Measurements from ENCODE around the gene SELP. TPM values are rescaled to one million over a fixed set of nuclear protein-coding genes. Genes with fewer than 3 reads are reported as not detected.

SELP gene
- total RNA-seq, 2 donors from 2014 or later: 9.3 to 43.2 TPM

- TF ChIP-seq CTCF (IDR thresholded peaks at IDR 0.05): no peak
- no peak for ATAC-seq (ENCODE audit: insufficient number of reproducible peaks, low FRiP score, low read depth)
- Histone ChIP-seq H3K4me1 (ENCODE audit: control insufficient read depth in 1 of 2, low read depth in 2 of 2) (no peaks in the 10 kb centered on the region), H3K36me3 (no peaks in the 10 kb centered on the region), H3K27ac (no peak overlapping the region), H3K9me3 (no peaks in the 10 kb centered on the region), H3K4me3 (no peak overlapping the region), H3K27me3 (replicated peaks; ENCODE audit: insufficient read depth) (no peaks in the 10 kb centered on the region)
- DNase-seq (ENCODE audit: low spot score): no peak
These were observed 17.6 kb upstream of the SELP start for GRCh38 chr1:169647512-169647911.

GRCh38 chr1:169644297-169644696 is 14.4 kb upstream of the SELP start:
- H3K36me3 ChIP-seq: no peaks in the 10 kb centered on the region
- H3K9me3 ChIP-seq: no peaks in the 10 kb centered on the region
- ATAC-seq (ENCODE audit: insufficient number of reproducible peaks, low FRiP score, low read depth): no peak
- no peak overlapping the region for H3K4me3 ChIP-seq
- no peaks in the 10 kb centered on the region for H3K4me1 ChIP-seq (ENCODE audit: control insufficient read depth in 1 of 2, low read depth in 2 of 2)
- no peak for DNase-seq (ENCODE audit: low spot score)
- no peak overlapping the region for H3K27ac ChIP-seq
- no peaks in the 10 kb centered on the region for H3K27me3 ChIP-seq (replicated peaks; ENCODE audit: insufficient read depth)
- TF ChIP-seq CTCF (IDR thresholded peaks at IDR 0.05): no peak

GRCh38 chr1:169634877-169635276 is 5.0 kb upstream of the SELP start:
- peaks cover 28% of the 10 kb centered on the region for H3K9me3 ChIP-seq
- DNase-seq (ENCODE audit: low spot score) (no peak), ATAC-seq (ENCODE audit: insufficient number of reproducible peaks, low FRiP score, low read depth) (no peak)
- H3K27ac ChIP-seq: no peak overlapping the region
- H3K4me3 ChIP-seq: no peak overlapping the region
- H3K4me1 ChIP-seq (ENCODE audit: control insufficient read depth in 1 of 2, low read depth in 2 of 2): no peaks in the 10 kb centered on the region
- H3K27me3 ChIP-seq (replicated peaks; ENCODE audit: insufficient read depth): no peaks in the 10 kb centered on the region
- no peak for TF ChIP-seq CTCF (IDR thresholded peaks at IDR 0.05)
- no peaks in the 10 kb centered on the region for H3K36me3 ChIP-seq

- no peak for DNase-seq (ENCODE audit: low spot score)
- peaks cover 28% of the 10 kb centered on the region for H3K9me3 ChIP-seq
- H3K4me1 ChIP-seq (ENCODE audit: control insufficient read depth in 1 of 2, low read depth in 2 of 2): no peaks in the 10 kb centered on the region
- no peaks in the 10 kb centered on the region for H3K27me3 ChIP-seq (replicated peaks; ENCODE audit: insufficient read depth)
- no peak overlapping the region for H3K4me3 ChIP-seq
- no peaks in the 10 kb centered on the region for H3K36me3 ChIP-seq
- no peak for TF ChIP-seq CTCF (IDR thresholded peaks at IDR 0.05)
- no peak overlapping the region for H3K27ac ChIP-seq
- no peak for ATAC-seq (ENCODE audit: insufficient number of reproducible peaks, low FRiP score, low read depth)
These were observed 4.2 kb upstream of the SELP start for GRCh38 chr1:169634145-169634544.

- H3K27ac ChIP-seq: no peak overlapping the region
- H3K27me3 ChIP-seq (replicated peaks; ENCODE audit: insufficient read depth): no peaks in the 10 kb centered on the region
- H3K4me1 ChIP-seq (ENCODE audit: control insufficient read depth in 1 of 2, low read depth in 2 of 2): no peaks in the 10 kb centered on the region
- no peaks in the 10 kb centered on the region for H3K36me3 ChIP-seq
- no peak for DNase-seq (ENCODE audit: low spot score)
- H3K4me3 ChIP-seq: no peak overlapping the region
- TF ChIP-seq CTCF (IDR thresholded peaks at IDR 0.05): no peak
- peaks cover 23% of the 10 kb centered on the region for H3K9me3 ChIP-seq
- ATAC-seq (ENCODE audit: insufficient number of reproducible peaks, low FRiP score, low read depth): no peak
These were observed 1.3 kb upstream of the SELP start for GRCh38 chr1:169631249-169631648.

All from thoracic aorta (tissue), 2 donors.